Inflammatory macrophage (primary cell): ENCODE results near the gene TLR6.
A peak's percentile ranks its signal among the peaks of the same experiment; 100 is the strongest.

ENCODE experiments used
- DNase-seq, 2 donors: peaks; one replicate each; pipeline ENCODE4 v3.0.0-alpha.2; 2020 to 2022

The TLR6 gene

GRCh38 chr4:38867478-38868058 lies 11.0 kb upstream of the TLR6 start, which contains the start of gene FAM114A1:
Gene FAM114A1, plus strand, starts transcription at chr4:38867806. Its CDS starts 10,273 bp downstream, at chr4:38878079.
- DNase-seq = peak; percentile 76 to 88

DNA sequence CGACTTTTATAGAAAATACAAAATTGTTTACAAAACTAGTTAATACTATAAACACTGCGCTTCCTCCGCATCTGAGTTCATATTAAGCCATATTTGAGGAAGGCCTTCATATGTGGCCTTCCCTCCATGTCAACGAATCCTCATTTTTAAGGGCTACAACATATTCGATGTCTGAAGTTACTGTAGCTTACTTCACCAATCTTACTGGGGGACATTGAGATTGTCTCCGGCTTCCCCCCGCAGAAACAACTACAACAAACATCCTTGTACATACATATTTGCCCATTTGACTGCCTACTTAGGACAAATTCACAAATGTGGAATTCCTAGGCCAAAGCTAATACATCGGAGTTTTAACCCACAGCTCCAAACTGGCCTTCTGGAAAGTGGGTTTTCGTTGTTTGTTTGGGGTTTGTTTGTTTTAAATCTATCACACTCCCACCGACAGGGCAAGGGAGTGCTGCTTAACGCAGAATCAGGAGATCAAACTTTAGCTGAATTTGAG lies 10.4 kb upstream of the TLR6 start:
- DNase-seq = no peak

DNA sequence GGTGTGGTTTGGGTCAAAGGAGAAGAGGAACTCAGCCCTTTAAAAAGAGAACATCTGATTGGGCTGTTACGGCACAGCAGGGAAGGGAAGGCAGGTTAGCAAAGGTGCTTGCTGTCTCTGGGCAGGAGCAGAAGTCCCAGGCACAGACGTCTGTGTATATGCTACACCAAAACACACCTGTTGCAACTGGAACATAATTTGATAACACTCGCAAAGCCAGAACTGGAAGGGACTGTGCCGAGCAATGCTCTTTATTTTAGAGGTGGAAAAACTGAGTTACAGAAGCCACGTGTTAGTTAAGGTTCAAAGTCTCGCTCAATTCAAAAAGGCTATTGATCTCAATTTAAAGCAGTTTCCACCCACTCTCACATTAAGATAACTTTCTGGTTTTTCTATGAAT lies 8.8 kb upstream of the TLR6 start:
- no peak for DNase-seq

GRCh38 chr4:38861791-38862190 lies 5.2 kb upstream of the TLR6 start:
- no peak for DNase-seq

- peak; percentile 68 to 82 for DNase-seq
Observed at GRCh38 chr4:38860788-38861424, 4.3 kb upstream of the TLR6 start.

GRCh38 chr4:38859501-38859900 lies 2.9 kb upstream of the TLR6 start:
- no peak for DNase-seq

DNA sequence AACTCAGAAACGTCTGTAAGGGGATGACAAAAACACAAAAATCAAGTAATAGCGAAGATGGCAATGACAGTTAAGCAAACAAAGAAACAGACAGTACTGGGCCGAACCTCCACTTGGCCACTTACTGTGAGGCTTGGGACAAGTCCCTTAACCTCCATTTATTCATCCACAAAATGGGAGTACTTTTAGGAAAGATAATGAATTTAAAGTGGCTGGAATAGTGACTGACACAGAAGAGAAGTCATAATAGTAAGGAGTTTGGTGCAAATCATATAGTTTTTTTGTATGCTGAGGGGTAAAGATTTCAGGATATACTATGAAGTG lies 1.4 kb upstream of the TLR6 start:
- DNase-seq = no peak

- peak; percentile 92 to 95 for DNase-seq
Observed at GRCh38 chr4:38857354-38858096, 908 bp upstream of the TLR6 start.

DNA sequence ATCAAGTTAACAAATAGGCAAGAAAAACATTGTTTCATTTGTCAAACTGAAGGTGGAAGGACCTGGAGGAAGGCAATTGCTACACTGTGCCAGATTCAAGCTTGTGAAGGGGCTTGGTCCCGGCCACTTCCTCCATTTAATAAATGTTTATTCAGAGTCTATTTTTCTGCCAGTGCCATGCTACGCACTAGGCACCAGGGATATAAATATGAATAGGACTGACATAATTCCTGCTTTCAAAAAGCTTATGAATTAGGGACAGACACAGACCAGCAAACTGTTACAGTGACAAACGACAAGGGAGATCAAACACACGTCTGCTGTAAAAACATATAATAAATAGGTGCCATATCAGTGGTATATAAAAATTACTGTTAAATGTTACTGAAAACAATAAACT lies 571 bp downstream of the TLR6 start:
- peak; percentile 74 to 76 for DNase-seq

DNA sequence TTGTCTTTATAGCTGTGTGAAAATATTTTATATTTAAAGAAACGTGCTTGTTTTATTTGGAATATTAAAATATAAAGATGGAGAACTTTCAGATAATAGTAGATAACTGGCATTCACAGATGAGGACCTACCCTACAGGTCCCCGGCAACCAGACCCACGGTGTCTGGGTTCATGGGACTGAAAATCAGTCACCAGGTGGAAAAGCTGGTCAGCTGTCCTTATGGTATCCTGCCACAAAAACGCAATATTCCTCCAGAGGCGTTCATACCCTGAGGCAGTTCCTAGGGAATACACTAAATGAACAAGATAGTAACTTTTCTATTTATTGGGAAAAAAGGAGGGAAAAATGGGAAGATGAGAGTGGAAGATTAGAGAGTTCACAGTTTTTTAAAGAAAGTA lies 1.2 kb downstream of the TLR6 start:
- peak; percentile 27 to 44 for DNase-seq

DNA sequence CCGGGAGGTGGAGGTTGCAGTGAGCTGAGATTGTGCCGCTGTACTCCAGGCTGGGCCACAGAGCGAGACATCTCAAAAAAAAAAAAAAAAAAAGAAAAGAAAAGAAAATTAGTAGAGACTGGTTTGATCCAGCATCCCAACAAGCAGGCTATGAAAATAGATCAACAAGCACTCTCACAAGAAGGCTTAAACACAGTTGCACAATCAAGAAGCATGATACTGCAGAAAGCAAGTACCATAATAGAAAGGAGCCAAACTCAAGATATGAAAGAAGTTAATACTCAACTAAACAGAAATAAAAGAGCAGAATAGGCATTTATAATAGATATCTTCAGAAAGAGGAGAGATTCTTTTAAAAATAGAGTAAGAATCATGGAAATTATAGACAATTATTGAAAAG lies 10.6 kb downstream of the TLR6 start:
- no peak for DNase-seq

- no peak for DNase-seq
Observed at GRCh38 chr4:38842994-38843393, 13.6 kb downstream of the TLR6 start.

DNA sequence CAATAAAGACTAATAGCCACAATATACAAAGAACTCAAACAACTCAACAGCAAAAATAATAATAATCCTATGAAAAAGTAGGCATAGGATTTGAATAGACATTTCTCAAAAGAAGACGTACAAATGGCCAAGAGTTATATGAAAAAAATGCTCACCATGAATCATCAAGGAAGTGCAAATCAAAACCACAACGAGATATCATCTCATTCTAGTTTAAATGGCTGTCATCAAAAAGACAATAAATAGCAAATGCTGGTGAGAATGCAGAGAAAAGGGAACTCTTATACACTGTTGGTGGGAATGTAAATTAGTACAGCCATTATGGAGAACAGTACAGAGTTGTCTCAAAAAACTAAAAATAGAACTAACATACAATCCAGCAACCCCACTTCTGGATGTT lies 18.8 kb downstream of the TLR6 start:
- no peak for DNase-seq

DNA sequence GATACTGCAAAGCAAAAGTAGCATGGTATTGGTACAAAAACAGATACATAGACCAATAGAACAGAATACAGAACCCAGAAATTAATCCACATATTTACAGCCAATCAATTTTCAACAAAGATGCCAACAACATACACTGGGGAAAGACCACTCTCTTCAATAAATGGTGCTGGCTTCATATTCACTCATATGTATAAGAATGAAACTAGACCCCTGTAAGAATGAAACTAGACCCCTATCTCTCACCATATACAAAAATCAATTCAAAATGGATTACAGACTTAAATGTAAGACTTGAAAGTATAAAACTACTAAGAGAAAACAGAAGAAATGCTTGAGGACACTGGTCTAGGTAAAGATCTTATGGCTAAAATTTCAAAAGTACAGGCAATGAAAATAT lies 19.3 kb downstream of the TLR6 start:
- DNase-seq = no peak

GRCh38 chr4:38834570-38834969 lies 22.0 kb downstream of the TLR6 start:
- no peak for DNase-seq

DNA sequence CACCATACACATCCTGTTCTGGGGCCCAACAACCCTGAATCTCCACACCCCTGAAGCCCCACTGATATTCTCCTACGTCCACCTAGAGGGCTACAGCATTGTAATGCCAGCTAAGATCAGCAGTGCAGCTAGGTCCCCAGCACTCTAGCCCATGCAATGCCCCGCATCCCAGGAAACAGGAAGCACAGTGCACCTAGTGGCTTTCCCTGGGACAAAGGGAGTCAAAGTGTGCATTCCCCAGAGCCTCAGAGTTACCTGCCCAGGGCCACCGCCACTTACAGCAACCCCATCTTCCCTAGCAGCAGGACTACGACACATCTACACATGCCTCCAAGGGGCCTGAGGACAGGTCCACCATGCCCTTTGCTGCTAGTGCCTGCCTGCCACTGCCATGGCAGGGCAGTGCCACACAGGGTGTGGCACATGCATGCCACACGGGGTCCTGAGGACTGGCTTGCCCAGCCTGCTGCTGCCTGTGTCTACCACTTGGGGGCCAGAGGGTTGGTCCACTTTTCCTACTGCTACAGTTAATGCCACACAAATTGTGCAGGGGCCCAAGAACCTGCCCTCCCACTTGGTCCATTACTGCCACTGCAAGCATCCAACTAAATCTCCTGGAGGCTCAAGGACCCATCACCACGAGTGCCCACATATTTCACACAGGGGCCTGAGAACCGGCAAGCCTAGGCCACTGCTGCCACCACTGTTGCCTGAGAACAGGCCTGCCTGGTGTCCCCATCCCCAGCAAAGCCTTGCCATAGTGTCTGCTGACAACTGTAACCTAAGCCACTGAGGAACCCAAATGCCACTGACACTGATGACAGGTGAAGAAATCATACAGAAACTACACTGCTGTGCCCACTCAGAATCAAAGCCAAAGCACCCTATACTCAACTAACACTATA lies 23.7 kb downstream of the TLR6 start:
- no peak for DNase-seq

- peak in 1 of 2 donors; percentile 31 for DNase-seq
Observed at GRCh38 chr4:38832206-38832605, 24.4 kb downstream of the TLR6 start.

- no peak for DNase-seq
Observed at GRCh38 chr4:38831653-38832052, 25.0 kb downstream of the TLR6 start.

- DNase-seq = no peak
Observed at GRCh38 chr4:38829237-38829636, 27.4 kb downstream of the TLR6 start.

GRCh38 chr4:38823766-38824165 lies 32.9 kb downstream of the TLR6 start:
- no peak for DNase-seq

DNA sequence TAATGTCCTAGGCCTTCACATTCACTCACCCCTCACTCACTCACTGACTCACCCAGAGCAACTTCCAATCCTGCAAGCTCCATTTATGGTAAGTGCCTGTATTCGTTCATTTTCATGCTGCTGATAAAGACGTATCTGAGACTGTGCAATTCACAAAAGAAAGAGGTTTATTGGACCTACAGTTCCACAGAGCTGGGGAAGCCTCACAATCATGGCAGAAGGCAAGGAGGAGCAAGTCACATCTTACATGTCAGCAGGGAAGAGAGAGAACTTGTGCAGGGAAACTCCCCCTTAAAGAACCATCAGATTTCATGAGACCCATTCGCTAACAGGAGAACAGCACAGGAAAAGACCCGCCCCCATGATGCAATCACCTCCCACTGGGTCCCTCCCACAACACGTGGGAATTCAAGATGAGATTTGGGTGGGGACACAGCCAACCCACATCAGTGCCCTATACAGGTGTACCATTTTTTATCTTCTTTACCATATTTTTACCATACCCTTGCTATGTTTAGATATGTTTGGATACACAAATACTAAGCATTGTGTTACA lies 33.8 kb downstream of the TLR6 start:
- no peak for DNase-seq

DNA sequence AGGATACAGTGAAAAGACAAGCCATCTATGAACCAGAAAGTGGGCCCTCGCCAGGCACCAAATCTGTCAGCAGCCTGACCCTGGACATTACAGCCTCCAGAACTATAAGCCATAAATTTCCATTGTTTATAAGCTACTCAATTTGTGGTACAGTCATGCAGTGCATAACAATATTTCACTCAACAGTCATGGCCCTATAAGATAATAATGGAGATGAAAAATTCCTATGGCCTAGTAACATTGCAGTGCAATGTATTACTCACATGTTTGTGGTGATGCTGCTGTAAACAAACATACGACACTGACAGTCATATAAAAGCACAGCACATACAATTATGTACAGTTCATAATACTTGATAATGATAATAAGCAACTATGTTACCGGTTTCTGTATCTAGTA lies 34.9 kb downstream of the TLR6 start:
- DNase-seq = no peak
